HEK293 (cell line): Measurements from ENCODE around the gene PDE10A.

Experiments used
- BCL11A ChIP-seq: fragments of 450-650 bp; formaldehyde crosslinking; IDR thresholded peaks from 2 replicates; pipeline ENCODE4 v1.5.1; 2016; ENCODE audit warnings: low read depth, missing biosample characterization, missing genetic modification characterization
- EGR2 ChIP-seq: fragments of 450-650 bp; formaldehyde crosslinking; IDR thresholded peaks from 2 replicates; pipeline ENCODE4 v1.5.1; 2016; ENCODE audit warnings: low read depth, missing biosample characterization, missing genetic modification characterization
- KLF1 ChIP-seq: fragments of 450-650 bp; formaldehyde crosslinking; IDR thresholded peaks from 2 replicates; pipeline ENCODE4 v1.5.1; 2016; ENCODE audit warnings: missing biosample characterization, missing genetic modification characterization
- OSR2 ChIP-seq: fragments of 450-650 bp; formaldehyde crosslinking; IDR thresholded peaks from 2 replicates; pipeline ENCODE4 v1.5.1; 2016; ENCODE audit warnings: missing biosample characterization, missing genetic modification characterization
- SCRT1 ChIP-seq: fragments of 450-650 bp; formaldehyde crosslinking; IDR thresholded peaks from 2 replicates; pipeline ENCODE4 v1.5.1; 2016; ENCODE audit warnings: missing biosample characterization, missing genetic modification characterization, borderline replicate concordance
- SP2 ChIP-seq: fragments of 450-650 bp; formaldehyde crosslinking; IDR thresholded peaks from 2 replicates; pipeline ENCODE4 v1.5.1; 2016; ENCODE audit warnings: missing biosample characterization, missing genetic modification characterization
- SP7 ChIP-seq: fragments of 450-650 bp; formaldehyde crosslinking; IDR thresholded peaks from 2 replicates; pipeline ENCODE4 v1.5.1; 2016; ENCODE audit warnings: missing biosample characterization, missing genetic modification characterization
- ZBTB17 ChIP-seq: fragments of 450-650 bp; formaldehyde crosslinking; IDR thresholded peaks from 2 replicates; pipeline ENCODE4 v1.5.1; 2016; ENCODE audit warnings: missing biosample characterization, missing genetic modification characterization
- ZBTB20 ChIP-seq: fragments of 450-650 bp; formaldehyde crosslinking; IDR thresholded peaks from 2 replicates; pipeline ENCODE4 v1.5.1; 2016; ENCODE audit warnings: missing biosample characterization, missing genetic modification characterization
- ZFHX2 ChIP-seq: fragments of 450-650 bp; formaldehyde crosslinking; conservative IDR thresholded peaks from 2 replicates; pipeline ENCODE4 v1.5.1; 2016; ENCODE audit warnings: missing biosample characterization, missing genetic modification characterization
- ZNF10 ChIP-seq: fragments of 450-650 bp; formaldehyde crosslinking; IDR thresholded peaks from 2 replicates; pipeline ENCODE4 v1.5.1; 2017; ENCODE audit warnings: missing biosample characterization, missing genetic modification characterization
- ZNF138 ChIP-seq: fragments of 450-650 bp; formaldehyde crosslinking; IDR thresholded peaks from 2 replicates; pipeline ENCODE4 v1.5.1; 2016; ENCODE audit warnings: missing biosample characterization, missing genetic modification characterization, borderline replicate concordance
- ZNF155 ChIP-seq: fragments of 450-650 bp; formaldehyde crosslinking; IDR thresholded peaks from 2 replicates; pipeline ENCODE4 v1.5.1; 2016; ENCODE audit warnings: missing biosample characterization, missing genetic modification characterization
- ZNF16 ChIP-seq: fragments of 450-650 bp; formaldehyde crosslinking; IDR thresholded peaks from 2 replicates; pipeline ENCODE4 v1.5.1; 2016; ENCODE audit warnings: low read depth, missing biosample characterization, missing genetic modification characterization
- ZNF341 ChIP-seq: fragments of 450-650 bp; formaldehyde crosslinking; IDR thresholded peaks from 2 replicates; pipeline ENCODE4; 2016; ENCODE audit warnings: low read depth, missing biosample characterization, missing genetic modification characterization
- ZNF473 ChIP-seq: fragments of 450-650 bp; formaldehyde crosslinking; IDR thresholded peaks from 2 replicates; pipeline ENCODE4 v1.5.1; 2017; ENCODE audit warnings: missing biosample characterization, missing genetic modification characterization
- ZNF501 ChIP-seq: fragments of 450-650 bp; formaldehyde crosslinking; IDR thresholded peaks from 2 replicates; pipeline ENCODE4 v1.5.1; 2016; ENCODE audit warnings: missing biosample characterization, missing genetic modification characterization
- ZNF549 ChIP-seq: fragments of 450-650 bp; IDR thresholded peaks from 2 replicates; pipeline ENCODE4 v1.5.1; 2018; ENCODE audit warnings: missing biosample characterization, missing genetic modification characterization, mild to moderate bottlenecking, inconsistent platforms, moderate library complexity
- ZNF624 ChIP-seq: fragments of 450-650 bp; formaldehyde crosslinking; IDR thresholded peaks from 2 replicates; pipeline ENCODE4 v1.5.1; 2017; ENCODE audit warnings: missing biosample characterization, missing genetic modification characterization
- ZNF658 ChIP-seq: fragments of 450-650 bp; formaldehyde crosslinking; IDR thresholded peaks from 2 replicates; pipeline ENCODE4; 2016; ENCODE audit warnings: missing biosample characterization, missing genetic modification characterization
- ZNF707 ChIP-seq: fragments of 450-650 bp; formaldehyde crosslinking; IDR thresholded peaks from 2 replicates; pipeline ENCODE4 v1.5.1; 2016; ENCODE audit warnings: missing biosample characterization, missing genetic modification characterization
- ZNF792 ChIP-seq: fragments of 450-650 bp; formaldehyde crosslinking; IDR thresholded peaks from 2 replicates; pipeline ENCODE4 v1.5.1; 2016; ENCODE audit warnings: missing biosample characterization, missing genetic modification characterization
- ZSCAN30 ChIP-seq: fragments of 450-650 bp; IDR thresholded peaks from 2 replicates; pipeline ENCODE4 v1.5.1; 2018; ENCODE audit warnings: missing biosample characterization, mild to moderate bottlenecking, missing genetic modification characterization, moderate library complexity
- TF ChIP-seq, protein P1 (sequence below): fragments of 450-650 bp; formaldehyde crosslinking; IDR thresholded peaks from 2 replicates; pipeline ENCODE4 v1.5.1; 2016; ENCODE audit warnings: missing biosample characterization, missing genetic modification characterization
- TF ChIP-seq, protein P2 (sequence below): fragments of 450-650 bp; formaldehyde crosslinking; conservative IDR thresholded peaks from 2 replicates; pipeline ENCODE4 v1.5.1; 2016; ENCODE audit warnings: low read depth, missing biosample characterization, missing genetic modification characterization
- TF ChIP-seq, protein P3 (sequence below): fragments of 450-650 bp; formaldehyde crosslinking; IDR thresholded peaks from 2 replicates; pipeline ENCODE4 v1.5.1; 2016; ENCODE audit warnings: missing biosample characterization, missing genetic modification characterization
- TF ChIP-seq, protein P4 (sequence below): fragments of 450-650 bp; formaldehyde crosslinking; IDR thresholded peaks from 2 replicates; pipeline ENCODE4 v1.5.1; 2016; ENCODE audit warnings: missing biosample characterization, missing genetic modification characterization
- TF ChIP-seq, protein P5 (sequence below): fragments of 450-650 bp; formaldehyde crosslinking; IDR thresholded peaks from 2 replicates; pipeline ENCODE4 v1.5.1; 2016; ENCODE audit warnings: missing biosample characterization, missing genetic modification characterization
- TF ChIP-seq, protein P6 (sequence below): fragments of 450-650 bp; formaldehyde crosslinking; IDR thresholded peaks from 2 replicates; pipeline ENCODE4 v1.5.1; 2016; ENCODE audit warnings: missing biosample characterization, missing genetic modification characterization

The PDE10A gene

DNA sequence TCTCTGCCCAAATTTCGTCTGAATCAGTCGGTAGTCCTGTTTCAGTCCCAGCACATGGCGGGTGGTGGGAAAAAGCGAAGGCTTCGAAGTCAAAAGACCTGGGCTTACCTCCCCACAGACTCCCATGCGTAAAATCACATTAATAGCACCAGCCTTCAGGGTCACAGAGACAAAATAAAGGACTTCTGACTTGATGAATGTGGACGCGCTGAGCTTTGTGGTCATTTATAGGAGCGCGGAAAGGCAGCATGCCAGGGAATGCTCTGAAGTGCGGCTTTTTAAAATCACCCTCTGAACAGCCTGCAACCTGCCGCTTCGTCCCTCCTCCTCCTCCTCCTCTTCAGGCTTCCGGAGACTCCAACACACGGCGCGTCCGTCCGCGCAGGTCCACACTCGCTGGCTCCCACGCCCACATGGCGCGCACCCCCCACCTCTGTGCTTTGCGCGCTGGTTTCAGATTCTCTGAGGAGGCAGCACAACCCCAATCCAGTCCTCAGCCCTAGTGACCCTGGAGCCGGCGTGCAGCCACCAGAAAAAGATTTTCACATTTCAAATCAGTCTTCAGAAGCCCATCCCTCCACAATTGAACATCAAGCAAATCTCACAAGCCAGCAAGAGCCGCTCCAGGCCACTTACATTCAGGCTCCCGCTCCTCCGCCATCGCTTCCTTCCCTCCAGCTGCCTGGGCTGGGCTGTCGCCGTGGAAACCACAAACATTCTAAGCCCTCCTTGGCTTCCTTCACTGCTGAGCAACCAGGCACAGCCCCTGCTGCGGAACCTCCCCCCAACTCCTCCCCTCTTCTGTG, 353.9 kb downstream of the PDE10A start, which contains the start of gene C6orf118 (continued):
- no peak for TF ChIP-seq ZNF501
- TF ChIP-seq ZNF10 (tag by site-specific recombination): peak; percentile 95
- TF ChIP-seq, protein P1, sequence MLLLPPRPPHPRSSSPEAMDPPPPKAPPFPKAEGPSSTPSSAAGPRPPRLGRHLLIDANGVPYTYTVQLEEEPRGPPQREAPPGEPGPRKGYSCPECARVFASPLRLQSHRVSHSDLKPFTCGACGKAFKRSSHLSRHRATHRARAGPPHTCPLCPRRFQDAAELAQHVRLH (tag by site-specific recombination): no peak
- TF ChIP-seq ZNF792 (tag by site-specific recombination): no peak
- no peak for TF ChIP-seq ZNF155 (tag by site-specific recombination)
- TF ChIP-seq, protein P2, sequence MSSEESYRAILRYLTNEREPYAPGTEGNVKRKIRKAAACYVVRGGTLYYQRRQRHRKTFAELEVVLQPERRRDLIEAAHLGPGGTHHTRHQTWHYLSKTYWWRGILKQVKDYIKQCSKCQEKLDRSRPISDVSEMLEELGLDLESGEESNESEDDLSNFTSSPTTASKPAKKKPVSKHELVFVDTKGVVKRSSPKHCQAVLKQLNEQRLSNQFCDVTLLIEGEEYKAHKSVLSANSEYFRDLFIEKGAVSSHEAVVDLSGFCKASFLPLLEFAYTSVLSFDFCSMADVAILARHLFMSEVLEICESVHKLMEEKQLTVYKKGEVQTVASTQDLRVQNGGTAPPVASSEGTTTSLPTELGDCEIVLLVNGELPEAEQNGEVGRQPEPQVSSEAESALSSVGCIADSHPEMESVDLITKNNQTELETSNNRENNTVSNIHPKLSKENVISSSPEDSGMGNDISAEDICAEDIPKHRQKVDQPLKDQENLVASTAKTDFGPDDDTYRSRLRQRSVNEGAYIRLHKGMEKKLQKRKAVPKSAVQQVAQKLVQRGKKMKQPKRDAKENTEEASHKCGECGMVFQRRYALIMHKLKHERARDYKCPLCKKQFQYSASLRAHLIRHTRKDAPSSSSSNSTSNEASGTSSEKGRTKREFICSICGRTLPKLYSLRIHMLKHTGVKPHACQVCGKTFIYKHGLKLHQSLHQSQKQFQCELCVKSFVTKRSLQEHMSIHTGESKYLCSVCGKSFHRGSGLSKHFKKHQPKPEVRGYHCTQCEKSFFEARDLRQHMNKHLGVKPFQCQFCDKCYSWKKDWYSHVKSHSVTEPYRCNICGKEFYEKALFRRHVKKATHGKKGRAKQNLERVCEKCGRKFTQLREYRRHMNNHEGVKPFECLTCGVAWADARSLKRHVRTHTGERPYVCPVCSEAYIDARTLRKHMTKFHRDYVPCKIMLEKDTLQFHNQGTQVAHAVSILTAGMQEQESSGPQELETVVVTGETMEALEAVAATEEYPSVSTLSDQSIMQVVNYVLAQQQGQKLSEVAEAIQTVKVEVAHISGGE (tag by site-specific recombination): peak; percentile 38; the same call in 1 of the 2 replicates
- TF ChIP-seq ZFHX2 (tag by site-specific recombination): peak; percentile 91
- TF ChIP-seq, protein P3, sequence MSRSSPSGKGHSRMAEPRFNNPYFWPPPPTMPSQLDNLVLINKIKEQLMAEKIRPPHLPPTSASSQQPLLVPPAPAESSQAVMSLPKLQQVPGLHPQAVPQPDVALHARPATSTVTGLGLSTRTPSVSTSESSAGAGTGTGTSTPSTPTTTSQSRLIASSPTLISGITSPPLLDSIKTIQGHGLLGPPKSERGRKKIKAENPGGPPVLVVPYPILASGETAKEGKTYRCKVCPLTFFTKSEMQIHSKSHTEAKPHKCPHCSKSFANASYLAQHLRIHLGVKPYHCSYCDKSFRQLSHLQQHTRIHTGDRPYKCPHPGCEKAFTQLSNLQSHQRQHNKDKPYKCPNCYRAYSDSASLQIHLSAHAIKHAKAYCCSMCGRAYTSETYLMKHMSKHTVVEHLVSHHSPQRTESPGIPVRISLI (tag by site-specific recombination): no peak
- TF ChIP-seq ZNF138: no peak
- no peak; the same call in 1 of the 2 replicates for TF ChIP-seq ZBTB20 (tag by site-specific recombination)
- TF ChIP-seq ZNF341 (tag by site-specific recombination): peak; percentile 76
- no peak for TF ChIP-seq ZNF549 (tag by site-specific recombination)
- TF ChIP-seq SP2 (tag by site-specific recombination): peak; percentile 50
- TF ChIP-seq ZNF658 (tag by site-specific recombination): no peak
- TF ChIP-seq, protein P4, sequence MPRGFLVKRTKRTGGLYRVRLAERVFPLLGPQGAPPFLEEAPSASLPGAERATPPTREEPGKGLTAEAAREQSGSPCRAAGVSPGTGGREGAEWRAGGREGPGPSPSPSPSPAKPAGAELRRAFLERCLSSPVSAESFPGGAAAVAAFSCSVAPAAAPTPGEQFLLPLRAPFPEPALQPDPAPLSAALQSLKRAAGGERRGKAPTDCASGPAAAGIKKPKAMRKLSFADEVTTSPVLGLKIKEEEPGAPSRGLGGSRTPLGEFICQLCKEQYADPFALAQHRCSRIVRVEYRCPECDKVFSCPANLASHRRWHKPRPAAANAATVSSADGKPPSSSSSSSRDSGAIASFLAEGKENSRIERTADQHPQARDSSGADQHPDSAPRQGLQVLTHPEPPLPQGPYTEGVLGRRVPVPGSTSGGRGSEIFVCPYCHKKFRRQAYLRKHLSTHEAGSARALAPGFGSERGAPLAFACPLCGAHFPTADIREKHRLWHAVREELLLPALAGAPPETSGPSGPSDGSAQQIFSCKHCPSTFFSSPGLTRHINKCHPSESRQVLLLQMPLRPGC (tag by site-specific recombination): no peak
- no peak for TF ChIP-seq SCRT1 (tag by site-specific recombination)
- TF ChIP-seq ZNF707 (tag by site-specific recombination): no peak
- TF ChIP-seq KLF1: no peak
- TF ChIP-seq ZSCAN30 (tag by site-specific recombination): 0 out of 2 replicates have a peak, but pooled peaks have one; percentile 7
- TF ChIP-seq OSR2 (tag by site-specific recombination): no peak
- no peak for TF ChIP-seq ZNF624 (tag by site-specific recombination)
- TF ChIP-seq ZNF473: no peak
- TF ChIP-seq, protein P5, sequence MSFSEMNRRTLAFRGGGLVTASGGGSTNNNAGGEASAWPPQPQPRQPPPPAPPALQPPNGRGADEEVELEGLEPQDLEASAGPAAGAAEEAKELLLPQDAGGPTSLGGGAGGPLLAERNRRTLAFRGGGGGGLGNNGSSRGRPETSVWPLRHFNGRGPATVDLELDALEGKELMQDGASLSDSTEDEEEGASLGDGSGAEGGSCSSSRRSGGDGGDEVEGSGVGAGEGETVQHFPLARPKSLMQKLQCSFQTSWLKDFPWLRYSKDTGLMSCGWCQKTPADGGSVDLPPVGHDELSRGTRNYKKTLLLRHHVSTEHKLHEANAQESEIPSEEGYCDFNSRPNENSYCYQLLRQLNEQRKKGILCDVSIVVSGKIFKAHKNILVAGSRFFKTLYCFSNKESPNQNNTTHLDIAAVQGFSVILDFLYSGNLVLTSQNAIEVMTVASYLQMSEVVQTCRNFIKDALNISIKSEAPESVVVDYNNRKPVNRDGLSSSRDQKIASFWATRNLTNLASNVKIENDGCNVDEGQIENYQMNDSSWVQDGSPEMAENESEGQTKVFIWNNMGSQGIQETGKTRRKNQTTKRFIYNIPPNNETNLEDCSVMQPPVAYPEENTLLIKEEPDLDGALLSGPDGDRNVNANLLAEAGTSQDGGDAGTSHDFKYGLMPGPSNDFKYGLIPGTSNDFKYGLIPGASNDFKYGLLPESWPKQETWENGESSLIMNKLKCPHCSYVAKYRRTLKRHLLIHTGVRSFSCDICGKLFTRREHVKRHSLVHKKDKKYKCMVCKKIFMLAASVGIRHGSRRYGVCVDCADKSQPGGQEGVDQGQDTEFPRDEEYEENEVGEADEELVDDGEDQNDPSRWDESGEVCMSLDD (tag by site-specific recombination): no peak
- TF ChIP-seq BCL11A (tag by site-specific recombination): no peak
- TF ChIP-seq ZNF16: no peak
- TF ChIP-seq, protein P6, sequence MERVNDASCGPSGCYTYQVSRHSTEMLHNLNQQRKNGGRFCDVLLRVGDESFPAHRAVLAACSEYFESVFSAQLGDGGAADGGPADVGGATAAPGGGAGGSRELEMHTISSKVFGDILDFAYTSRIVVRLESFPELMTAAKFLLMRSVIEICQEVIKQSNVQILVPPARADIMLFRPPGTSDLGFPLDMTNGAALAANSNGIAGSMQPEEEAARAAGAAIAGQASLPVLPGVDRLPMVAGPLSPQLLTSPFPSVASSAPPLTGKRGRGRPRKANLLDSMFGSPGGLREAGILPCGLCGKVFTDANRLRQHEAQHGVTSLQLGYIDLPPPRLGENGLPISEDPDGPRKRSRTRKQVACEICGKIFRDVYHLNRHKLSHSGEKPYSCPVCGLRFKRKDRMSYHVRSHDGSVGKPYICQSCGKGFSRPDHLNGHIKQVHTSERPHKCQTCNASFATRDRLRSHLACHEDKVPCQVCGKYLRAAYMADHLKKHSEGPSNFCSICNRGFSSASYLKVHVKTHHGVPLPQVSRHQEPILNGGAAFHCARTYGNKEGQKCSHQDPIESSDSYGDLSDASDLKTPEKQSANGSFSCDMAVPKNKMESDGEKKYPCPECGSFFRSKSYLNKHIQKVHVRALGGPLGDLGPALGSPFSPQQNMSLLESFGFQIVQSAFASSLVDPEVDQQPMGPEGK: peak; percentile 54
- TF ChIP-seq ZBTB17 (tag by site-specific recombination): peak; percentile 83; the same call in 1 of the 2 replicates
- TF ChIP-seq SP7 (tag by site-specific recombination): 0 out of 2 replicates have a peak, but pooled peaks have one; percentile 29
- TF ChIP-seq EGR2 (tag by site-specific recombination): peak; percentile 93
